Prostate gland (tissue), 2 donors: ENCODE measurements around the gene TMEM87A.

Experiments
- POLR2A ChIP-seq: fragments of 450-650 bp; IDR thresholded peaks from one replicate; pipeline ENCODE4 v1.6.1; 2016; ENCODE audit warnings: antibody characterized with exemption, mild to moderate bottlenecking
- TF ChIP-seq, protein P1 (sequence below), 4 experiments: fragments of 200-600 bp in 2 of 4; fragments of 450-650 bp in 2 of 4; sonication (generic) in 2 of 4; IDR thresholded peaks; 1 replicate in 3 of 4; 2 replicates in 1 of 4; pipeline ENCODE4 v1.5.1; 2016 to 2019; ENCODE audit warnings: antibody characterized with exemption in 4 of 4, mild to moderate bottlenecking in 2 of 4, moderate library complexity in 2 of 4

DNA sequence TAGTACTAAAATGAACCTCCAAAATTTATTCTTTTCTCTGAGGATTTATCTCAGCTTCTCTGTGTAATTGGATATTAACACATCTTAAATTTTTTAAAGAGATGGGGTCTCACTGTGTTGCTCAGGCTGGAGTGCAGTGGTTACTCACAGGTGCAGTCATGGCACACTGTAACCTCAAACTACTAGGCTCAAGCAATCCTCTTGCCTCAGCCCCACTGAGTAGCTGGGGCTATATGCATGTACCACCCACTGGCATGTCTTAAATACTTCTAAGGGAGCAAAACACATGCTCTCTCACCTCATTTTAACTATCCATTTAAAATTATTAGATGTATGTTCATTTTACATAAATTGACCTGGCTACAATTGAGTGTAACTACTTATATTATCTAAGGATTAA lies 11.3 kb upstream of the TMEM87A start:
- no peak for TF ChIP-seq POLR2A
- TF ChIP-seq, protein P1, sequence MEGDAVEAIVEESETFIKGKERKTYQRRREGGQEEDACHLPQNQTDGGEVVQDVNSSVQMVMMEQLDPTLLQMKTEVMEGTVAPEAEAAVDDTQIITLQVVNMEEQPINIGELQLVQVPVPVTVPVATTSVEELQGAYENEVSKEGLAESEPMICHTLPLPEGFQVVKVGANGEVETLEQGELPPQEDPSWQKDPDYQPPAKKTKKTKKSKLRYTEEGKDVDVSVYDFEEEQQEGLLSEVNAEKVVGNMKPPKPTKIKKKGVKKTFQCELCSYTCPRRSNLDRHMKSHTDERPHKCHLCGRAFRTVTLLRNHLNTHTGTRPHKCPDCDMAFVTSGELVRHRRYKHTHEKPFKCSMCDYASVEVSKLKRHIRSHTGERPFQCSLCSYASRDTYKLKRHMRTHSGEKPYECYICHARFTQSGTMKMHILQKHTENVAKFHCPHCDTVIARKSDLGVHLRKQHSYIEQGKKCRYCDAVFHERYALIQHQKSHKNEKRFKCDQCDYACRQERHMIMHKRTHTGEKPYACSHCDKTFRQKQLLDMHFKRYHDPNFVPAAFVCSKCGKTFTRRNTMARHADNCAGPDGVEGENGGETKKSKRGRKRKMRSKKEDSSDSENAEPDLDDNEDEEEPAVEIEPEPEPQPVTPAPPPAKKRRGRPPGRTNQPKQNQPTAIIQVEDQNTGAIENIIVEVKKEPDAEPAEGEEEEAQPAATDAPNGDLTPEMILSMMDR (IDR thresholded peaks at IDR 0.05), result no peak
